Kidney (tissue), 14 donors: Measurements from ENCODE around the gene OR52E4. TPM values are rescaled to one million over a fixed set of nuclear protein-coding genes. Genes with fewer than 3 reads are reported as not detected.

Source experiments
- DNase-seq, 5 donors: peaks; one replicate each; pipeline ENCODE4 v3.0.0-alpha.2; 2013 to 2020
- FAIRE-seq: peaks from 2 replicates; lab custom pipeline; 2012; peaks lifted over from hg19 to GRCh38; lab: Jason Lieb, UNC
- H3K27ac ChIP-seq, 2 donors: one replicate each; pipeline ENCODE4 v1.7.0; 2013; ENCODE audit warnings: low read depth in 2 of 2, low read length in 2 of 2, inconsistent platforms in 1 of 2
- H3K27me3 ChIP-seq: one replicate; pipeline ENCODE4 v1.7.1; 2013; ENCODE audit warnings: low read length, inconsistent platforms; ENCODE audit not compliant: control insufficient read depth, insufficient read depth
- H3K36me3 ChIP-seq, 3 donors: one replicate each; pipeline versions ENCODE4 v1.7.0 to v1.7.1; 2013; ENCODE audit warnings: low read length in 3 of 3, control low read depth in 1 of 3, inconsistent platforms in 1 of 3; ENCODE audit not compliant: insufficient read depth in 3 of 3, control insufficient read depth in 2 of 3
- H3K4me1 ChIP-seq, 3 donors: one replicate each; pipeline versions ENCODE4 v1.7.0 to v1.7.1; 2013; ENCODE audit warnings: low read length in 3 of 3, inconsistent platforms in 1 of 3, low read depth in 1 of 3; ENCODE audit not compliant: control insufficient read depth in 2 of 3, insufficient read depth in 2 of 3
- H3K4me3 ChIP-seq, 3 donors: one replicate each; pipeline versions ENCODE4 v1.7.0 to v1.8.1; 2013; ENCODE audit warnings: low read length in 3 of 3, control low read depth in 1 of 3, inconsistent platforms in 1 of 3
- H3K9ac ChIP-seq, 3 donors: one replicate each; pipeline versions ENCODE4 v1.7.0 to v1.7.1; 2013; ENCODE audit warnings: low read length in 3 of 3, control low read depth in 1 of 3, inconsistent platforms in 1 of 3
- H3K9me3 ChIP-seq, 3 donors: one replicate each; pipeline versions ENCODE4 v1.7.0 to v1.7.1; 2013; ENCODE audit warnings: low read length in 3 of 3, control low read depth in 1 of 3, inconsistent platforms in 1 of 3; ENCODE audit not compliant: control insufficient read depth in 2 of 3, insufficient read depth in 1 of 3
- intact Hi-C: fragments of 100-400 bp; cut with DNase I; formaldehyde crosslinking; loops from one replicate; pipeline ENCODE4 v1.11.1; 2022
- polyA plus RNA-seq: library from polyadenylated mRNA; stranded (reverse); fragments of 350-450 nt; fragmentation: Illumina TruSeq; extraction: RNeasy Lipid Tissue Mini Kit (QIAGEN cat#74804); gene quantifications from one replicate; pipeline ENCODE4 v1.2.3, GENCODE V29; 2014; ENCODE audit warnings: low read depth, low replicate concordance; ENCODE audit not compliant: insufficient read depth
- total RNA-seq: library from RNA; stranded (reverse); fragmentation: NEBNext Ultra II Directional; extraction: Animal tissue kit (Norgen Biotek cat#: 25700); gene quantifications from one replicate; pipeline ENCODE4 v1.2.1, GENCODE V29; 2021
- TF ChIP-seq, protein P1 (sequence below): IDR thresholded peaks from 3 replicates; pipeline ENCODE4 v1.5.1; 2012; ENCODE audit warnings: mild to moderate bottlenecking, moderate library complexity, borderline replicate concordance; ENCODE audit not compliant: insufficient read depth; ENCODE audit errors: extremely low read depth
- donor health status: control.
- donor health status: control.
- donor health status: control.
- donor health status: control.
- donor health status: control.
- donor health status: DM: yes; HTN: yes; CAD: no.
- donor health status: Normal renal cell carcinoma (clear cell type).

OR52E4 gene
- total and polyA plus RNA-seq, 2 donors from 2014 or later: not detected

- intact Hi-C loops: no loop called here
- no peak overlapping the region for H3K9ac ChIP-seq
- TF ChIP-seq, protein P1, sequence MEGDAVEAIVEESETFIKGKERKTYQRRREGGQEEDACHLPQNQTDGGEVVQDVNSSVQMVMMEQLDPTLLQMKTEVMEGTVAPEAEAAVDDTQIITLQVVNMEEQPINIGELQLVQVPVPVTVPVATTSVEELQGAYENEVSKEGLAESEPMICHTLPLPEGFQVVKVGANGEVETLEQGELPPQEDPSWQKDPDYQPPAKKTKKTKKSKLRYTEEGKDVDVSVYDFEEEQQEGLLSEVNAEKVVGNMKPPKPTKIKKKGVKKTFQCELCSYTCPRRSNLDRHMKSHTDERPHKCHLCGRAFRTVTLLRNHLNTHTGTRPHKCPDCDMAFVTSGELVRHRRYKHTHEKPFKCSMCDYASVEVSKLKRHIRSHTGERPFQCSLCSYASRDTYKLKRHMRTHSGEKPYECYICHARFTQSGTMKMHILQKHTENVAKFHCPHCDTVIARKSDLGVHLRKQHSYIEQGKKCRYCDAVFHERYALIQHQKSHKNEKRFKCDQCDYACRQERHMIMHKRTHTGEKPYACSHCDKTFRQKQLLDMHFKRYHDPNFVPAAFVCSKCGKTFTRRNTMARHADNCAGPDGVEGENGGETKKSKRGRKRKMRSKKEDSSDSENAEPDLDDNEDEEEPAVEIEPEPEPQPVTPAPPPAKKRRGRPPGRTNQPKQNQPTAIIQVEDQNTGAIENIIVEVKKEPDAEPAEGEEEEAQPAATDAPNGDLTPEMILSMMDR: no peak
- H3K9me3 ChIP-seq: peaks cover 0 to 8% (median 0%) of the 10 kb centered on the region in 3 donors
- no peaks in the 10 kb centered on the region for H3K36me3 ChIP-seq
- no peaks in the 10 kb centered on the region for H3K27me3 ChIP-seq
- H3K27ac ChIP-seq: no peak overlapping the region
- no peak overlapping the region for H3K4me3 ChIP-seq
- no peak for FAIRE-seq
- no peaks in the 10 kb centered on the region for H3K4me1 ChIP-seq
- no peak for DNase-seq
These were observed 42.5 kb downstream of the OR52E4 start for GRCh38 chr11:5922749-5923426.

- intact Hi-C loops: no loop called here
- no peaks in the 10 kb centered on the region for H3K36me3 ChIP-seq
- TF ChIP-seq, protein P1: no peak
- DNase-seq: no peak
- no peaks in the 10 kb centered on the region for H3K27me3 ChIP-seq
- no peak overlapping the region for H3K9ac ChIP-seq
- no peak overlapping the region for H3K4me3 ChIP-seq
- H3K27ac ChIP-seq: no peak overlapping the region
- H3K9me3 ChIP-seq: peaks cover 0 to 8% (median 0%) of the 10 kb centered on the region in 3 donors
- no peak for FAIRE-seq
- no peaks in the 10 kb centered on the region for H3K4me1 ChIP-seq
These were observed 43.0 kb downstream of the OR52E4 start for GRCh38 chr11:5923427-5923776.

DNA sequence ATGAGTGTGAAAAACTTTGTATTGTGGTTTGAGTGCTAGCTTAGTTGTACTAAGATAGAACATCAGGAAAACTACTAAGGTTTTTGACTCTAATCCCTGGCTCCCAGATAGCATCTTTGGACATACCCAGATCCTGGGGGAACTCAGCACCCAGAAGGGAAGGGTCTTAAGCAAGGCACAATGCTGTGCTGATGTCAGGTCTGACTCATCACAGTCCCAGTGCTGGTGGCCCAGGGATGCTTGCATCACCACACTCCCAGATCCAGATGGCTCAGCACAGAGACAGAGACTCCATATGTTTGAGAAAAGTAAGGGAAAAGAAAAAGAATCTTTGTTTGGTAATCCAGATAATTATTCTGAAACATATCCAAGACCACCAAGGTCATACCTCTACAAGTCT is 43.4 kb downstream of the OR52E4 start:
- H3K4me3 ChIP-seq: no peak overlapping the region
- H3K9ac ChIP-seq: no peak overlapping the region
- TF ChIP-seq, protein P1: no peak
- H3K4me1 ChIP-seq: no peaks in the 10 kb centered on the region
- no peaks in the 10 kb centered on the region for H3K36me3 ChIP-seq
- intact Hi-C loops: no loop called here
- no peak overlapping the region for H3K27ac ChIP-seq
- H3K27me3 ChIP-seq: no peaks in the 10 kb centered on the region
- peaks cover 0 to 8% (median 0%) of the 10 kb centered on the region in 3 donors for H3K9me3 ChIP-seq
- FAIRE-seq (no peak), DNase-seq (no peak)
